OCI-M1 (cell line): ENCODE data around the gene RBM19.

ENCODE experiments used
- DNase-seq: peaks from one replicate; lab custom pipeline; 2025; lab: John Stamatoyannopoulos, UW

RBM19 gene

GRCh38 chr12:113955109-113955970 lies 10.8 kb downstream of the RBM19 start:
- peak; percentile 18 for DNase-seq

DNA sequence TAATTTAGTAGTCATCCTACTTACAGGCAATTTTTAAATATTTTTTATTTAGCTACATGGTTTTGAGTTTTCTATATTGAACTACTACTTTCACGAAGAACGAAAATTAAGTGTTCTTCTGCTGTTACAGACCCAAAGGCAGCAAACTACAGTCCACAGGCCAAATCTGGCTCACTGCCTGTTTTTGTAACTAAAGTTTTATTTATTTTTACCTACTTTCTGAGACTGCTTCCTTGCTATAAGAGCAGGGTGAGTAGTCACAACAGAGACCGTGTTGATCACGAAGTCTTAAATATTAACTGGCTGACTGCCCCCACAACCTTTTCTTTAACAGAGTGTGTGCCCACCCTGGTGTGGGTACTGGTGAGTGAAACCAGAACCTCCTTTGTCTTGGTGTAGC lies 11.6 kb downstream of the RBM19 start:
- no peak for DNase-seq

GRCh38 chr12:113950873-113951272 lies 15.3 kb downstream of the RBM19 start:
- DNase-seq, result no peak

DNA sequence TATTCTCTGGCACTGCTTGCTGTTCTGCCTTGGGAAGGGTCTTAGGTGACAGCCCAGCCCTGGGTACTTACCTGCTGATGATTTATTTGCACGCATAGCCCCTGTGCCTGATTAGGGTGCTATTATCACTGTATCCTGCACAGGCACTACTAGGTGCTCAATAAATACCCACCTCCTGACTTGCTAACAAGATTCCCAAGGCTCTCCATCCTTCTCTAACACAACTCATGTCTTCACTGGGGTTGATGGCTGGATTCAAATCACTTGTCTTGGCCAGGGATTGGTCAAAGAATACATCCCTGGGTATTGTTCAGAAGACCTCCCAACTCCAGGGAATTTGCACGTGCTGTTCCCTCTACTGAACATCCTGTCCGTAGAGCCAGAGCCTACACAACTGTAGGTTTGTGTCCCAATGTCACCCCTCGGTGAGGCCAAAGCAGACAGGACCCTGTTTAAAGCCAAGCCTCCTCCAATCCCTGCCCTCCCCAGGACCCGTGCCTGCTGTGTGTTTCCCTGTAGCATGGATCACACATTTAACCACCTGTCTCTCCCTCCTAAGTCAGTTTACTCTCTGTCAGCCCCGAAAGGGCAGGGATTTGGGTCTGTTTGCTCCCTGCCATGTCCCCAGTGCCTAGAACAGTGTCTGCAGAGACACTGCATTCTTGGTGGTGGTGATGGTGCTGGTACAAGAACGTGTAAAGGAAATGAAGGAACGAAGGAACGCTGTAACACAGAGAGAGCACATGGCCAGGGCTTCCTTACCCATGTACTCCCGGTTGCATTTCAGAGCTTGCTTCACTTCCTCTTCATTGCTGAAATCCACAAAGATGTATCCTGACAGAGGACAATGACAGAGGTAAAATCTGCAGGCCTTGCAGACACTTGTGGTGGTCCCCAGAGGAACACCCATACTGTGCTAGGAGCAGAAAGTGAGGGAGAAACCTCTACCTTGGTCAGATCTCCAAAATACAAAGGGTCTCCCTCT lies 16.5 kb downstream of the RBM19 start:
- no peak for DNase-seq

DNA sequence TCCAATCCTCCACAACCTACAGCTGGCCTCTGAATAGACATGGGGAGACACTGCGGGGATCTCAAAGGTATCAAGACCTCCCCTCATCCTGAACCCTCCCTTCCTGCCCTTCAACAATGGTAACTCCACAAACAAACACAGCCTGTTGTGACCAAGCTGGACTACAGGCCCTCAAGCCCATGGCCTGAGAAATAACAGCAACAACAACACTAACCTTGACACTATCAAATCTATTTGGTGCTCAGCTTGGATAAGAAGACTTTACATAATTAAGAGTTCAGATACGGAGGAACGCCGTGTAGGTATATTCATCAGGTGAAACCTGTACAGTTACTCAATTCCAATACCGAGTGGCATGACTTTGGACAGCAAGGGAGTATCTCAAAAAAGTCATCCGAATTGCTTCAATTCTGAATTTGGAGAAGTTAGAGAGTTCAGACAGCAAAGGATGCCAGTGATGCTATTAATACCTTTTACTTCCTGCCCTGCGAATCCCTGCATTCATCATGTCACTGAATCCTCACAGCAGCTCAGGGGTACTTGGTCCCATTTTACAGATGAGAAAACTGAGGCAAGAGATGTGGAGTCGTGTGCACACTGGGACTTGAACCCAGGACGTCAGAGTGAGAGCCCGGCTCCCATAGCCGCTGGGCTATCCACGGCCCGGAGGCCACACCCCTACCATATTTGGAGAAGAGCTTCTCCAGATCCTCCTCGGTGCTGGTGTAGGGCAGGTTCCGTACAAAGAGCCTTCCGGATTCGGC lies 17.8 kb downstream of the RBM19 start:
- DNase-seq, result no peak

DNA sequence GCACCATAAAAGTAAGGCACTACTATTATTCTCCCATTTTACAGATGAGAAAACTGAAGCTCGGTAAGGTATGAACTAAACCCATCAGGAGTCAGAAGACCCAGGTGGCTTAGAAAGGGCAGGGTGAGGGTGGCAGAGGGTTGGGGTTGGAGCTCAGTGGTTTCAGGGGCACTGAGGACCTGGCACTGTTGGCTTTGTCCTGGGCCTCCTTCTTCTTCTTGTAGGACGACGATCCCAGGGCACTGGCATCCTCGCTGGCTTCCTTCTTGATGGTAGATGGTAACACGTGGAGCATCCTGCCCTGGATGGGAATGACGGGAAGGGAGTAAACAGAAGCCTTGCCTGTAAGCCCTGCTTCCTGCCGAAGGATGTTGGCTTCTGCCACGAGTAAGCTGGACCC lies 19.9 kb downstream of the RBM19 start:
- DNase-seq, result no peak

DNA sequence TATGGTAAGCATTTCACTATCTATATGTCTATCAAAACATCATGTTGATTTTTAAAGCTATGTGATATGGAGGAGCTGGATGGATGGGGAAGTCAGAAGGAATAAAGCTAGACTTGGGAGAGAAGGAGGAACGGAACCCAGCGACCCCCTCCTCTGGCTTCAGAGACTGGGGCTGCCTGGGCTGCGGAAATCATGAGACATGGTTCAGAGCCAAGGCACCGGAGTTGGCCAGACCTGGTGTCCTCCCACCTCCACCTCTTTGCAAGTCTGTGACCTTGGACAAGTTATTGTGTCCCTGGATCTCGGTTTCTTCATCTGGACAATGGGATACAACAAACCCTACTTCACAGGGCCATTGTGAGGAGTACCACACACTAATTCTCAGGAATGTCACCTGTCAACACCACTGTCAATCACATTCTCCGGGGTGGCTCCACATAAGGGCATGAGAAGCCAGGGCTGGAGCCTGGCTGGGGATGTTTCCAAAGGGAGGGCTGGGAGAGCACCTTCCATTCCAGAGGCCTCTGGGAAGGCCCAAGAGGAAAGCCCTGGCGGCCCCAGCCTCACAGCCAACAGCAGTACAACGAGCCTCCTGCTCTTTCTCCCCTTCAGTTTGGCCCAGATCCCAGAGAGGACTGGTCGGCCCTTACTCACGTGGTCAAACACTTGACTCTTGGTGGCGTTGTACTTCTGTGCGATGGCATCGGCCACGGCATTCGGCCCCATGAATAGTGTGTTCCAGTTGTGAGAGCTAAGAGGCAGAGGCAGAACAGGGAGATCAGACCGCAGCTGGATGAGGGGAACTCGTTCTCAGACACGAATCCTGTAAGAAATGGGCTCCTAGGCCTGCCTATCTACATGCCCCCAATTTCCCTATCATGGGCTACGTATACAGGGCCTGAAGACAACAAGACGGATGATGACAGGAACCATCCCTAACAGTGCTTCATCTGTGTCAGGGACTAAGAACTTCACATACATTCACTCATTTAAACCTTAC lies 20.7 kb downstream of the RBM19 start:
- DNase-seq, result no peak

- DNase-seq, result no peak
These were observed 23.9 kb downstream of the RBM19 start for GRCh38 chr12:113942209-113942608.

DNA sequence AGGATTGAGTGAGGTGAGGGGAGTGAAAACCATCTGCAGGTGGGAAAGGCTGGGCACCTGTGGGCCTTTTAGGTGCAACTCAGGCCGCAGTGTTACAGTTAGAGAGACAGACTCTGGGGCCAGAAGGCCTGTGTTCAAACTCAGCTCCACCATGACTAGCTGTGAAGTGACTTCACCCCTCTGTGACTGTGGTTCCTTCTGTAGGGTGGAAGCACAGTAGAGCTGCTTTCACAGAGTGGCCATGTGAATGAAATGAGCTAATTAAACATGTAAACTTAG lies 25.0 kb downstream of the RBM19 start:
- DNase-seq, result no peak

DNA sequence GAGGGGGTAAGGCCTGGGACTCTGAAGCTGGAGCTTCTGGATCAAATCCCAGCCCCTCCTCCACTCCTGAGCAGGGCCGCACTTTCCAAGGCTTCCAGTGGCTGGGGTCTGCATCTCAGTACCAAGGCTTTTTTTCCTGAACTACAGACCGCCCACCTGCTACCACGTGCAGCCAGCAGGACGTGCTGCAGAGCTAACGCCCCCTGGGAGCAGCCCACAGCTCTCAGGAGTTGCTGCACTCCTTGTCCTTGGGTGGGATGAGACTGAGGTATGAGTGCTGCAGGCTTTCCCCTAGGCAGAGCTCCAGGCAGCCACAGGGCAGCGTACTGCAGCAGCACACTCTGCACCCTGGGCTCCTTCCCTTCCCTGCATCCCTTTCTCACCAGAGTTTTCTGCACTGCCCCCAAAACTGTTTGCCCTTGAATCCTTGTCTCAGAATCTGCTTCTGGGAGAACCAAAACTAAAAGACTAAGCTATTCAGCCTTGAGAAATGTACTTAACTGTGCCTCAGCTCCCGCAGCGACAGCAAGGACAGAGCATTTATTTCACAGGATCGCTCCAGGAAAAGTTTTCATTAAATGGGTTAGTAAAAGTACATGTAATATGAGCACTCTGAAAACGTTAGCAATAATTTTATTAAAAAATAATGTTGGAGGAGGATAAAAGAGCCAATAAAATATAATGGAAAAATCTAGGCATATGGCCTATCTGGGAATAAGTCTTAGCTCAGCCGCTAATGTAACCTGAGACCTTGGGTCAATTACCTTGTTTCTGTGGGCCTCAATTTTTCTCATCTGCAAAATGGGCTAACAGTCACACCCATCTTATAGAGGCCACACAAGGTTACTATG lies 25.5 kb downstream of the RBM19 start:
- DNase-seq, result no peak

- DNase-seq, result no peak
These were observed 26.3 kb downstream of the RBM19 start for GRCh38 chr12:113939867-113940266.

DNA sequence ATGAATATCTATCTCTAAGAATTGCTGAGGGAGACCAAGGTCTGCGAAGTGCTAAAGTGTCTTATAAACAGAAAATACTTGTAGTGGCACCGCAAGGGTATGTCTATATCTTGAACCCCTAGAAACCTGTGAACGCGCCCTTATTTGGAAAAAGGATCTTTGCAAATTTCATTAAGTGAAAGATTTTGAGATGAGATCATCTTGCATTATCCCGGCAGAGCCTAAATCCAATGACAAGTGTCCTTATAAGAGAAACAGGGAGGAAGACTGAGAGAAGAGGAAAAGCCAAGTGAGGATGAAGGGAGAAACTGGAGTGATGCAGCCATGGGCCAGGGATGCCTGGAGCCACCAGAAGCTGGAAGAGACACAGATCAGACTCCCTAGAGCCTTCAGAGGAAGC lies 27.7 kb downstream of the RBM19 start:
- no peak for DNase-seq

DNA sequence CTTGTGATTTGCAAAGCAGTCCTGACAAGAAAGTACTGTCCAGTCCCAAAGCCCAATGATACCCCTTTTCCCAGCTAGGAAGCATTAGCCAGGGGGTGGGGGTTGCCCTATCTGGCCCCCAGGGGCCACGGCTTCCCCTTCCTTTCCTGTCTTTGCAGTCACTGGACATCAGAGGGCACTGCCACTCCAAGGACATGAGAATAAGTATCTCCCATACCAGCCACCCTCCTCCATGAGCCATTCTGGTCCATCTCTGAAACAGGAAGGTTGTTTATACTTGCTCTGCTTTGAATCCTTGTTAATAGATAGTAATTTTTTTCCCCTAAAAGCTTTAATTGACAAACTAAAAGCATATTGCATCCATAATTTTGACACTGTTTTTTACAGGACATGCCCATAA lies 29.7 kb downstream of the RBM19 start:
- DNase-seq, result peak; percentile 60

DNA sequence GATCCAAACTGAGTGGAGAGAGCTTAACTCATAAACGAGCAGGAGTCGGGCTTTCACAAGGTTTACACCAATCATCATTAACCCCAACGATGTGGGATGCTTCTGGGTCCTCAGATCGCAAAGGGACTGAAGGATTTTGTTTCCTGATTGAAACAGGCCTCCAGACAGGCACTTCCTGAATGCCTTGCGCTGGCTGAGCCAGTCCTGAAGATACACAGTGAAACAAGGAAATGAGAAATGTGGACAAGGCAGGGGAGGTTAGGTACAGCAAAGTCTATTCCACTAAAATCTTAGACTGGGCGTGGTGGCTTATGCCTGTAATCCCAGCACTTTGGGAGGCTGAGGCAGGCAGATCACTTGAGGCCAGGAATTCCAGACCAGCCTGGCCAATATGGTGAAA lies 30.7 kb downstream of the RBM19 start:
- no peak for DNase-seq

GRCh38 chr12:113934946-113935345 lies 31.2 kb downstream of the RBM19 start:
- no peak for DNase-seq

- no peak for DNase-seq
These were observed 31.9 kb downstream of the RBM19 start for GRCh38 chr12:113934060-113934814.

DNA sequence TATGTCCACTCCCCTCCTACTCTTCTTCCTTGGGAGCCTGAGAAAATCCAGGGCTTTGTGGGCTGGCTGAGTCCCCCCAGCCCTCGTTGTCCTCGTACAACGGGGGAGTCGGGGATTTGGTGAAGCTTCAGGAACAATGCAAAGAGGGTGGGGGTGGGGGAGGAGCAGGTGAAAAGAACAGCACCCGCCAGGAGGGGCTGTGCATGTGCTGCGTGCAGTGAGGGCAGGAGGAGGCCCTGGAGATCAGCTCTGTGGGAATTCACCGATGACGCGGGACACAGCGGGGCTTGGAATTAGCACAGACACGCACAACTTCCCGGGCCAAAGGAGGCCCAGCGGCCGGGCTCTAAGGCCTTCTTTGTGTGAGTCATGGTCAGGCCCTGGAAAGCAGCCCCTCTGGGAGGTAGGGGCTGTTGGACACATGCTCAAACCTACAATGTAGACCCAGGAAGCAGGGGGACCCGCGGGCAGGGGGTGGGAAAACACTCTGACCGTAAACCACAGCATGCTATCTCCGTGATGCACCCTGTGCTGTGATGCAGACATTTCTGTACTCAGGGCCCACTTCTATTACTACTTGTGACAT lies 32.8 kb downstream of the RBM19 start:
- DNase-seq, result peak; percentile 95

GRCh38 chr12:113932381-113933196 lies 33.5 kb downstream of the RBM19 start:
- DNase-seq, result peak; percentile 98
